HG02798 (cell line): ENCODE measurements around the gene LMF2.
"Not testable (repeated sequence)": the region's sequence is repeated elsewhere in the genome, so short reads cannot be mapped to it uniquely, and the experiment has no call there.

ENCODE experiments used
- ATAC-seq: cut with Tn5 transposase; IDR thresholded peaks from one replicate; pipeline ENCODE4 v1.9.1; 2021; ENCODE audit warnings: mild to moderate bottlenecking; ENCODE audit not compliant: unreplicated experiment, poor library complexity

Gene LMF2

DNA sequence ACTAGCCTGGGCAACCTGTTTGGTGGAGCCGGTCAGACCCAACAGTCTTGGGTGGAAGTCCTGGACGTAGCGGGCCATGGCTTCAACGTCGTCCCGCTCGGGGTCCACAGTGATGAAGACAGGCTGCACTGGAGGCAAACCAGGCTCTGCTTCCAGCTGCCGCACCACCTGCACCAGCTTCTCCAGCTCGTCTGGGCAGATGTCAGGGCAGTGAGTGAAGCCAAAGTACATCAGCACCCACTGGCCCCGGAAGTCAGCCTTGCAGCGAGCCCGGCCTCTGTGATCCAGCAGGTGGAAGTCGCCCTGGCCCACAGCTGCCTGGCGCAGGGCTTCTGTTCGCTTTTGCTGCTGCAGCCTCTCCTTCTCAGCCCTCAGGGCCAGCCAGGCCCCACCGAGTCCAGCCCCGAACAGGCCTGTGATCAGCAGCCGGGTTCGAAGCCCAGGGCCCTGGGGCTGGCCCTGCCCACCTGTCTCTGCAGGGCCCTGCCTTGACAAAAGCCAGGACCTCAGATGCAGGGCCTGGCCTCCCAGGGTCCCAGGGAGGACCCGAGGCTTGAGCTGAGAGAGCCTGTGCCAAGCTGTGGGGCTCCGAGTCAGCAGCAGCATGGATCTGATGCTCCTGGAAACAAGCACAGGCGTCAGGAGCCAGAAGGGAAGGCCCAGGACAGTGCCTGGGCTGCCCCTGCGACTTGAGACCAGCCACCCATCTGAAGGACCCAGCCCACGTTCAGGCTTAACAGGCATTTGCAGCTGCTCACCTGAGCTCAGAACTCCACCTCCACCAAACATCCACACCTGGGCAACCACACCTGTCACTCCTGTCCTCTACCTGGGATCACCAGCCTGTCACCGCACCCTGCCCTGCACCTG lies 16.5 kb upstream of the LMF2 start:
- no peak for ATAC-seq

DNA sequence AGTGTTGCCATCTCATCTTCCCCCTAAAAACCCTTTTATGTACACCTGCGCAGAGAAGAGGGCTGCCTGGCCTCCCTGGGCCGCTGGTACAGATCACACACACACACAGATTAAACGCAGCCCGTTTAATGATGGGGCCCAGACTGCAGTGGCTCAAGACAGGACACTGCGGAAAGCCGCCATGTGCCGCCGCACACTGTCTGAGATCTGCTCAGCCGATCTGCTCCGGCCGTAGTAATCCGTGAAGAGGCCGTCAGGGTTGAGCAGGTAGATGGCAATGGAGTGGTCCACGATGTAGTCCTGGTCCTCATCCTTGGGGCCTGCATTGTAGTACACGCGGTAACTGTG lies 15.9 kb upstream of the LMF2 start:
- ATAC-seq = no peak

- ATAC-seq = no peak
These were observed 15.4 kb upstream of the LMF2 start for GRCh38 chr22:50522806-50523438.

- no peak for ATAC-seq
These were observed 14.8 kb upstream of the LMF2 start for GRCh38 chr22:50522208-50522805.

DNA sequence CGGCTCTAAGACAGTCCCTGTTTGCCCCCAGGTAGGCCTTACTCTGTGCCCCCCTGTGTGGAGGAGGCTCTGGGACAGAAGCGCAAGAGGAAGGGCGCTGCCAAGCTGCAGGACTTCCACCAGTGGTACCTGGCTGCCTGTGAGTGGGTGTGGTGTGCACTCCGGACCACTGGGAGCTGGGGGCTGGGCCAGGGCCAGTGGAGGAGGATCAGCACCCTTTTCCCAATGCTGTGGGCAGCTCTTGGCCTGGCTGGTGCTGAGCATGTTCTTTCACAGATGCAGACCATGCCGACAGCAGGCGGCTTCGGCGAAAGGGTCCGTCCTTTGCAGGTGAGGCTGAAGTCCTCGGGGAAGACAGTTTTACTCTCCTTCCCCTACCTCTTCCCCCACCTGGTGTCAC lies 14.2 kb upstream of the LMF2 start:
- no peak for ATAC-seq

- no peak for ATAC-seq
These were observed 13.4 kb upstream of the LMF2 start for GRCh38 chr22:50520826-50521453.

DNA sequence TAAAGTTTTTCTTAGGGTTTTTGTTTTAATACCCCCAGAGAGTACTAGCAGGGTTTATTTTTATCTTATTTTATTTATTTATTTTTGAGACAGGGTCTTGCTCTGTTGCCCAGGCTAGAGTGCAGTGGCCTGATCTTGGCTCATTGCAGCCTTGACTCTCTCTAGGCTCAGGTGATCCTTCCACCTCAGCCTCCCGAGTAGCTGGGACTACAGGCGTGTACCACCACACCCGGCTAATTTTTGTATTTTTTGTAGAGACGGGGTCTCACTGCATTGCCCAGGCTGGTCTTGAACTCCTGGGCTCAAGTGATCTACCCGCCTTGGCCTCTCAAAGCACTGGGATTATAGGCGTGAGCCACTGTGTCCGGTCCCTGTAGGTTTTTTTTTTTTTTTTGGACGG lies 12.7 kb upstream of the LMF2 start:
- not testable (repeated sequence) for ATAC-seq

GRCh38 chr22:50519151-50519550 lies 11.6 kb upstream of the LMF2 start:
- ATAC-seq = no peak

DNA sequence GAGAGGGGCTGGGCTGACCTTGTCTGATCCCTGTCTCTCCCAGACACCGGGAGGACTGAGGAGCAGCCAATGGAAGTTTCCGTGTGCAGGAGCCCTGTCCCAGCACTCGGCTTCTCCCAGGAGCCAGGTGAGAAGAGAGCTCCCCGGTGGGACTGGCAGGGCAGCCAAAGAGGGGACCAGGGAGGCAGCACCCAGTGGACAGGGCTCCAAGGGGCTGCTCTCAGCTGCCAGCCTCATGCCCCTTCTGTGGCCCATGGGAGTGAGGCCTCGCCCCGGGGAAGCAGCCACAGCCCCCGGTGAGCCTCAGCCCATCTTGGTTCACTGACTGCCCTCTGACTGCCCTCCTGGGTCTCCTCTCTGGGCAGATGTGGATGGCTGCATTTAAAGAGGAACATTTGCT lies 11.1 kb upstream of the LMF2 start:
- ATAC-seq = no peak

- ATAC-seq = no peak
These were observed 10.2 kb upstream of the LMF2 start for GRCh38 chr22:50517495-50518260.

DNA sequence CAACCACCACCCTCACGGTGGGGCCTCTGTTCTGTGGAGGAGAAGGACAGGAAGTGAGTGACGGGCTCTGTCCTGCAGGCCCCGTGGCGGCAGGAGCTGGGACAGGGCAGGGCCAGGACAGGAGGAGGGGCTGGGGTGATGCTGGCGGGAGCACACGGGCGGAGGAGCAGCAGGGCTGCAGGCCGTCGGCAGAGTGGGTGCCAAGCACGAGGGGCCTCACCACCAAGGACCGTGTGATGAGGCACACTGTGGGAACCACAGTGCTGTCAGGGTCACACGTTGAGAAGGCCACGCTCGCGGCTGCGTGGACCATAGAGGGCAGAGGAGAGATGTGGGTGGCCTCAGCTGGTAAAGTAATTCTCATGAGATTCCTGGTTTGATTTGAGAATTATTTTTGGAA lies 9.4 kb upstream of the LMF2 start:
- no peak for ATAC-seq

DNA sequence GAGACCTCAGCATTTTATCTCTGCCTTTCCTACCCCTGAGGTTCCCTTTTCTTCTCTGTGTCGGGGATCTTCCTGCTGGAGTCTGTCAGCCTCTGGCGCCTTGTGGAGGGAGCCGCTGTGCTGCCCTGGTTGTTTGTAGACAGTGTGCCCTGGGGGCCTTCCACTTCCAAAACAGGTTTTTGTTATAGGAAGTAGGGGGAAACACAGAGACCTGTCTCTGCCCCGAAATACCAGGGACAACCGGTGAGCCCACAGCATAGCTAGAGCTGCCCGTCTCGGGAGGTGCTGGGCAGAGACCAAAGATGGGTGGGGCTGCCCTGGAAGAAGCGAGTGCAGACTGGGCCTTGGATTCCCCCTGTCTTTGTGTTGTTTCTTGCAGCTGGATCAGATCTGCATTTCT lies 8.6 kb upstream of the LMF2 start:
- ATAC-seq = no peak

- no peak for ATAC-seq
These were observed 5.7 kb upstream of the LMF2 start for GRCh38 chr22:50513175-50513574.

GRCh38 chr22:50508897-50509296 lies 1.4 kb upstream of the LMF2 start:
- no peak for ATAC-seq

- peak; percentile 81 for ATAC-seq
These were observed 736 bp upstream of the LMF2 start, which contains the start of gene NCAPH2 for GRCh38 chr22:50507991-50508884. TSS of gene NCAPH2 (plus strand) at chr22:50508224. CDS start at chr22:50508338, 114 bp downstream.

GRCh38 chr22:50506611-50507420 lies 686 bp downstream of the LMF2 start:
- no peak for ATAC-seq

DNA sequence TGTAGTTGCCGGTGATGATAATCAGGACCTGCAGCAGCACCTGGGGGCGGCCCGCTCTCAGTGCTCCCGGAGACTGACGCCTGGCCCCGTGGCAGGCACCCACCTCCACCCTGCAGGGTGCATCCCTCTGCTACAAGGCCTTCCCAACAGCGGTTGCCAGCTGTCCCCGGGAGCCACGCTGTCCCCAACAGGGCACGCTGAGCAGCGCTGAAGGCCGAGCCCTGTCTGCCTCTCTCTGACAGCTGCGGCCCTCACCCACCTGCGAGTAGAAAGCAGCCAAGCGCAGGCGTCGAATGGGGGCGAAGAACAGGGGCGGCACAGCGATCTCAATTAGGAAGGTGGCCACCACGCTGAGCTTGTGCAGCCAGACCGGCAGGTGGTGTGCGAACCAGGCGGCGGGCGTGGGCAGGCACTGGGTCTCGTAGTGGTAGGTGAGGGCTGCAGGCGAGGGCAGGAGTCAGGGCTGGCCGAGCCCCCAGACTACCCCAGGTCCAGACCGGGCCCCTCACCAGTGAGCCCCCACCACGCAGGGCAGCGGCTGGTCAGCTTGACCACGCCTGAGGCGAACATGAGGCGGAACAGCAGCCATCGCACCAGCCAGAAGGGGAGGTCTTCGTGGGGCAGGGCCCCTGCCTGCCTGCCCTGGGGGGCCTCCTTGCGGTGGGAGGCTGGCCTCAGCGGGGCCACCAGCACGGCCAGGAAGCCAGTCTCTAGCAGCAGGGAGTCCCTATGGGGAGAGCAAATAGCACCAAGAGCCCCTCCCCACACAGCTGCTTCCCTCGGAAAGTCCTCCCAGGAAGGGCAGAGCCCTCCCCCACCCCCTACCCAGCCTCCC lies 1.5 kb downstream of the LMF2 start:
- no peak for ATAC-seq
